Stimulated activated naive CD8-positive, alpha-beta T cell treated with anti-CD3 and anti-CD28 coated beads, Interleukin-15, Interleukin-2, amounts not matched to agents 100 ng/mL and 50 ng/mL, for 24 hours (primary cell): ENCODE results near the gene COQ6.
"Not testable (repeated sequence)": the region's sequence is repeated elsewhere in the genome, so short reads cannot be mapped to it uniquely, and the experiment has no call there.

Experiments
- H3K27ac Mint-ChIP-seq: one replicate; pipeline ENCODE4 v1.8.0; 2021; ENCODE audit warnings: mild to moderate bottlenecking, mixed read lengths
- H3K27me3 Mint-ChIP-seq: one replicate; pipeline ENCODE4 v1.8.0; 2021; ENCODE audit warnings: mixed read lengths
- H3K36me3 Mint-ChIP-seq: one replicate; pipeline ENCODE4 v1.8.0; 2021; ENCODE audit warnings: low read depth, mixed read lengths
- H3K4me1 Mint-ChIP-seq: one replicate; pipeline ENCODE4 v1.8.0; 2021; ENCODE audit warnings: low read depth, mixed read lengths
- H3K4me3 Mint-ChIP-seq: one replicate; pipeline ENCODE4 v1.8.0; 2021; ENCODE audit warnings: mild to moderate bottlenecking, mixed read lengths
- H3K9me3 Mint-ChIP-seq: one replicate; pipeline ENCODE4 v1.8.0; 2021; ENCODE audit warnings: mixed read lengths

The COQ6 gene

GRCh38 chr14:73998726-73999125, 48.6 kb downstream of the COQ6 start:
- Mint-ChIP-seq H3K9me3 (no peaks in the 10 kb centered on the region), H3K4me3 (no peak overlapping the region), H3K4me1 (no peaks in the 10 kb centered on the region), H3K36me3 (peaks cover 23% of the 10 kb centered on the region), H3K27ac (no peak overlapping the region), H3K27me3 (no peaks in the 10 kb centered on the region)

- not testable (repeated sequence) for H3K27me3 Mint-ChIP-seq, H3K9me3 Mint-ChIP-seq, H3K4me3 Mint-ChIP-seq, H3K4me1 Mint-ChIP-seq, H3K27ac Mint-ChIP-seq
- H3K36me3 Mint-ChIP-seq, result peaks cover 28% of the 10 kb centered on the region
Measured at GRCh38 chr14:74005664-74006063, 55.6 kb downstream of the COQ6 start.

- Mint-ChIP-seq H3K36me3 (peaks cover 30% of the 10 kb centered on the region), H3K4me3 (no peak overlapping the region), H3K27ac (no peak overlapping the region), H3K27me3 (no peaks in the 10 kb centered on the region), H3K9me3 (no peaks in the 10 kb centered on the region), H3K4me1 (no peaks in the 10 kb centered on the region)
Measured at GRCh38 chr14:74008843-74009499, 58.9 kb downstream of the COQ6 start.
